ENCODE measurements around the gene KCNQ5. TPM values are rescaled to one million over a fixed set of nuclear protein-coding genes. Genes with fewer than 3 reads are reported as not detected.

KCNQ5 gene
- polyA plus RNA-seq, 3 donors: not detected

- TF ChIP-seq CTCF (IDR thresholded peaks at IDR 0.05): no peak
- H3K4me1 ChIP-seq (ENCODE audit: control insufficient read depth in 1 of 2, insufficient read depth in 2 of 2, low read length in 2 of 2): no peaks in the 10 kb centered on the region
- no peak overlapping the region for H3K9ac ChIP-seq (ENCODE audit: insufficient read depth, low read length, poor library complexity, severe bottlenecking)
- no peaks in the 10 kb centered on the region for H4K20me1 ChIP-seq (ENCODE audit: insufficient read depth, low read length)
- no peak overlapping the region for H3K4me3 ChIP-seq (replicated peaks in 1 of 3; ENCODE audit: low read depth in 2 of 3, low read length in 3 of 3)
- no CpG with 5 or more reads among the region's 5 CpGs for WGBS (ENCODE audit: insufficient coverage)
- H3K27ac ChIP-seq (ENCODE audit: low read depth in 1 of 2, low read length in 2 of 2): no peak overlapping the region
- no peaks in the 10 kb centered on the region for H3K79me2 ChIP-seq (ENCODE audit: insufficient read depth, low read length)
- H3K27me3 Mint-ChIP-seq (ENCODE audit: low read depth in 3 of 3): no peaks in the 10 kb centered on the region
- no peak for DNase-seq
- no peaks in the 10 kb centered on the region for H3K9me3 ChIP-seq (replicated peaks in 1 of 2; ENCODE audit: control insufficient read depth in 1 of 2, insufficient read depth in 1 of 2, low read length in 2 of 2)
- H3K36me3 Mint-ChIP-seq: no peaks in the 10 kb centered on the region
- no peak overlapping the region for H3K27ac Mint-ChIP-seq
- no peaks in the 10 kb centered on the region for H3K27me3 ChIP-seq (ENCODE audit: control insufficient read depth in 2 of 2, insufficient read depth in 2 of 2, low read length in 2 of 2)
- H3K4me2 ChIP-seq (replicated peaks; ENCODE audit: extremely low read depth, low read length, poor library complexity, severe bottlenecking): no peak overlapping the region
- intact Hi-C loops (cut with micrococcal nuclease): no loop called here
- no peak overlapping the region for H2AFZ ChIP-seq (ENCODE audit: insufficient read depth, low read depth, low read length, poor library complexity, severe bottlenecking)
- H3K36me3 ChIP-seq (replicated peaks in 1 of 2; ENCODE audit: control insufficient read depth in 1 of 2, insufficient read depth in 2 of 2, low read length in 2 of 2): no peaks in the 10 kb centered on the region
- no peaks in the 10 kb centered on the region for H3K4me1 Mint-ChIP-seq
- H3K4me3 Mint-ChIP-seq: no peak overlapping the region
- H3K9me3 Mint-ChIP-seq: peaks cover 0 to 3% (median 0%) of the 10 kb centered on the region in 7 donors
Measured at GRCh38 chr6:72761761-72762160, 139.9 kb downstream of the KCNQ5 start.

- H2AFZ ChIP-seq (ENCODE audit: insufficient read depth, low read depth, low read length, poor library complexity, severe bottlenecking): no peak overlapping the region
- intact Hi-C loops (cut with micrococcal nuclease): no loop called here
- no peak overlapping the region for H3K27ac ChIP-seq (ENCODE audit: low read depth in 1 of 2, low read length in 2 of 2)
- no peak overlapping the region for H3K4me2 ChIP-seq (replicated peaks; ENCODE audit: extremely low read depth, low read length, poor library complexity, severe bottlenecking)
- H3K36me3 Mint-ChIP-seq: no peaks in the 10 kb centered on the region
- H3K9me3 ChIP-seq (replicated peaks in 1 of 2; ENCODE audit: control insufficient read depth in 1 of 2, insufficient read depth in 1 of 2, low read length in 2 of 2): no peaks in the 10 kb centered on the region
- peaks cover 0 to 1% (median 0%) of the 10 kb centered on the region in 7 donors for H3K9me3 Mint-ChIP-seq
- H3K27me3 Mint-ChIP-seq (ENCODE audit: low read depth in 3 of 3): peaks cover 0 to 3% (median 0%) of the 10 kb centered on the region in 3 donors
- H3K4me3 ChIP-seq (replicated peaks in 1 of 3; ENCODE audit: low read depth in 2 of 3, low read length in 3 of 3): no peak overlapping the region
- no peak for TF ChIP-seq CTCF (IDR thresholded peaks at IDR 0.05)
- no peaks in the 10 kb centered on the region for H3K27me3 ChIP-seq (ENCODE audit: control insufficient read depth in 2 of 2, insufficient read depth in 2 of 2, low read length in 2 of 2)
- H3K4me1 ChIP-seq (ENCODE audit: control insufficient read depth in 1 of 2, insufficient read depth in 2 of 2, low read length in 2 of 2): no peaks in the 10 kb centered on the region
- H3K4me1 Mint-ChIP-seq: peaks cover 2% of the 10 kb centered on the region
- H4K20me1 ChIP-seq (ENCODE audit: insufficient read depth, low read length): no peaks in the 10 kb centered on the region
- no CpG with 5 or more reads among the region's 1 CpG for WGBS (ENCODE audit: insufficient coverage)
- no peak overlapping the region for H3K9ac ChIP-seq (ENCODE audit: insufficient read depth, low read length, poor library complexity, severe bottlenecking)
- DNase-seq: no peak
- H3K4me3 Mint-ChIP-seq: no peak overlapping the region
- no peaks in the 10 kb centered on the region for H3K79me2 ChIP-seq (ENCODE audit: insufficient read depth, low read length)
- H3K27ac Mint-ChIP-seq: no peak overlapping the region
- H3K36me3 ChIP-seq (replicated peaks in 1 of 2; ENCODE audit: control insufficient read depth in 1 of 2, insufficient read depth in 2 of 2, low read length in 2 of 2): no peaks in the 10 kb centered on the region
Measured at GRCh38 chr6:72769459-72770125, 147.7 kb downstream of the KCNQ5 start.

All from CD14-positive monocyte (primary cell).